Prostate gland (tissue), 2 donors: ENCODE data around the gene TESMIN.

Experiments used
- POLR2AphosphoS5 ChIP-seq: sonication (generic); formaldehyde crosslinking; IDR thresholded peaks from one replicate; pipeline ENCODE4 v1.6.1; 2017; ENCODE audit warnings: antibody characterized with exemption
- TF ChIP-seq, protein P1 (sequence below), 4 experiments: fragments of 200-600 bp in 2 of 4; fragments of 450-650 bp in 2 of 4; sonication (generic) in 2 of 4; IDR thresholded peaks; 1 replicate in 3 of 4; 2 replicates in 1 of 4; pipeline ENCODE4 v1.5.1; 2016 to 2019; ENCODE audit warnings: antibody characterized with exemption in 4 of 4, mild to moderate bottlenecking in 2 of 4, moderate library complexity in 2 of 4

DNA sequence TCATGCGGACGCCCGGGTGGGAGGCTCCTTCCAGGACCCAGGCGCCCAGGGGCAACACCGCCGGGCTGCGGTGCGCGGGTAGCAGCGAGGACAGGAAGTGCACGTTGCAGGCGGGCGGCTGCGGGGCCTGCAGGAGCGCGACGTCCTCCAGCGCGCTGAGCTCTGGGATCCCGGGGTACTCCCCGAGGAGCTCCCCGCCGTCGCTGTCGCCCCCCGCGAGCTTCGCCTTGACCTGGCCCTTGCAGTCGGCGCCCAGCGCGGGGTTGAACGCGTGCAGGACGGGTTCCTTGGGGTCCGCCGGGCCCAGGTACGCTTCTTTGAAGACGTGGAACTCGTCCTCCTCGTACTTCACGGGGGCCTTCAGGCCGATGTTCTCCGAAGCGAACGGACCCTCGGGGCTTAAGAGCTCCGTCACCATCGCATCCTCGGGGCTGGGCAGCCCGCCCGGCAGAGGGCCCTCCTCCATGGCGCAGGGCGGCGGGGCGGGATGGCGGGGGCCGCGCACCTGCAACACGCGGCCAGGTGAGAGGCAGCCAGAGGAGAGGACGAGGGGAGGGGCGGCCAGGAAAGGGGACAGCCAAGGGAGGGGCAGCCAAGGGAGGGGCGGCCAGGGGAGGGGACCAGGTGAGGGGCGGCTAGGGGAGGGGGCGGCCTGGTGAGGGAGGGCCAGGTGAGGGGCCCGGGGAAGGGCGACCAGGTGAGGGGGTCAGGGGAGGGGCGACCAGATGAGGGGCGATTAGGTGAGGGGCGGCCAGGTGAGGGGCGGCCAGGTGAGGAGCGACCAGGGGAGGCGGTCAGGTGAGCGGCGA lies 921 bp downstream of the TESMIN start:
- TF ChIP-seq, protein P1, sequence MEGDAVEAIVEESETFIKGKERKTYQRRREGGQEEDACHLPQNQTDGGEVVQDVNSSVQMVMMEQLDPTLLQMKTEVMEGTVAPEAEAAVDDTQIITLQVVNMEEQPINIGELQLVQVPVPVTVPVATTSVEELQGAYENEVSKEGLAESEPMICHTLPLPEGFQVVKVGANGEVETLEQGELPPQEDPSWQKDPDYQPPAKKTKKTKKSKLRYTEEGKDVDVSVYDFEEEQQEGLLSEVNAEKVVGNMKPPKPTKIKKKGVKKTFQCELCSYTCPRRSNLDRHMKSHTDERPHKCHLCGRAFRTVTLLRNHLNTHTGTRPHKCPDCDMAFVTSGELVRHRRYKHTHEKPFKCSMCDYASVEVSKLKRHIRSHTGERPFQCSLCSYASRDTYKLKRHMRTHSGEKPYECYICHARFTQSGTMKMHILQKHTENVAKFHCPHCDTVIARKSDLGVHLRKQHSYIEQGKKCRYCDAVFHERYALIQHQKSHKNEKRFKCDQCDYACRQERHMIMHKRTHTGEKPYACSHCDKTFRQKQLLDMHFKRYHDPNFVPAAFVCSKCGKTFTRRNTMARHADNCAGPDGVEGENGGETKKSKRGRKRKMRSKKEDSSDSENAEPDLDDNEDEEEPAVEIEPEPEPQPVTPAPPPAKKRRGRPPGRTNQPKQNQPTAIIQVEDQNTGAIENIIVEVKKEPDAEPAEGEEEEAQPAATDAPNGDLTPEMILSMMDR (IDR thresholded peaks at IDR 0.05) = no peak
- no peak for TF ChIP-seq POLR2AphosphoS5
